ENCODE measurements around the gene PRM3. TPM values are rescaled to one million over a fixed set of nuclear protein-coding genes. Genes with fewer than 3 reads are reported as not detected.
"Not testable (repeated sequence)": the region's sequence is repeated elsewhere in the genome, so short reads cannot be mapped to it uniquely, and the experiment has no call there.

Gene PRM3
- total RNA-seq, 1 experiment from 2014 or later: not detected

DNA sequence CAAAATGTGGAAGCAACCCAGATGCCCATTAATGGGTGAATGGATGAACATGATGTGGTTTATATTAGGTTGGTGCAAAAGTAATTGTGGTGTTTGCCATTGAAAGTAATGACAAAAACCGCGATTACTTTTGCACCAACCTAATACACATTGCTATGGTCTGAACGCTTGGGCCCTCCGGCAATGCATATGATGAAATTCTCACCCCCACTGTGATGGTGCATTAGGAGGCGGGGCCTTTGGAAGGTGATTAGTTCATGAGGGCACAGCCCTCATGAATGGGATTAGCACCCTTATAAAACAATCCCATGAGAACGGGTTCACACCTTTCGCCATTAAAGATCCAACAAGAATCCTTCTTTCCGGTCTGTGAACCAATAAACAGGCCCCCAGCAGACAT, 33.0 kb upstream of the PRM3 start:
- DNase-seq (ENCODE audit: low read depth): no peak

DNA sequence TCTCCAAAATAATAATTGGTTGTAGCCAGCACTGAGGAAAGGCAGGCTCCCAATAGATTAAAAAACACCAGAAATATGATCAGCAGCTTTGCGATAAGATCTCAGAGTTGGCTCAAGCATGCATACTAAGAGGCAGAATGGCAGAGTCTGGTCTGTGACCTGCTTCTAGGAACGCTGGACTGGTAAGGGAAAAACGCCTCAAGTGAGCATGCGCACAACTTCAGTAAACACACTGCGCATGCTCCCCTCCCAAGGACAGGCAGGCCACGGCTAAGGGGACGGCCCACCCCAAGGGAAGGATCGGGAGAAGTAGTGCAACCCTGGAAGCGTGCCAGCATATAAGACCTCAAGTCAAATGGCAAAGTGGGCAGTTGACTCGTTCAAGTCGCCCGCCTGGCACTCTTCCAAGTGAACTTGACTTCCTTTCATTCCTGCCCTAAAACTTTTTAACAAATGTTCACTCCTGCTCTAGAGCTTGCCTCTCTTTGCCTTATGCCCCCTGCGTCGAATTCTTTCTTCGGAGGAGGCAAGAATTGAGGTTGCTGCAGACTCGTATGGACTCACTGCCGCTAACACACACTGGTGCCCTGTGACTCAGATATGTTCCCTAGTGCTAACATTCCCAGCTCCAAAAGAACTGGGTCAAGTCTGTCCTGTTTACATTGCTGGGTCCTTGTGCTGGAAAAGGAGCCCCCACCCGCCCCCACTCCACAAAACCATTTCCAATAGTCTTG, 30.1 kb upstream of the PRM3 start:
- DNase-seq (ENCODE audit: low read depth): no peak

DNA sequence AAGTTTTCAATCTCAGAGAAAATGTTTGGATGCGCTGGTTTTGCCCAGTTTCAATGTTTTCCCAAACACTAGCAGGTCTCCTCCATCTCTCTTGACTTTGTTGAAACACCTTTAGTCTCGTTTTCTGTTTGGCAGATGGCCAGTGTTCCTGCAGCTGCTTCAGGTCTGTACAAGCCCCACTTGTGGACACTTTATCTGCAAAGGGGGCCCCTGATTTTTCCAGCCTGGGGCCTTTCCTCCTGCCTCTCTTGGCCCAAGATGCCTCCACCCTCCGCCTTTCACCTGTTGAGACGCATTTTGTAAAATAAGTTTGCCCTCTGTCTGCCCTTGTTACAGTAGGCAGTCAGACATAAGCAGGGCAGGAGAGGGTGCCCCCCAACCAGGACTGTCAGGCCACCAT, 29.5 kb upstream of the PRM3 start:
- DNase-seq (ENCODE audit: low read depth): no peak

DNA sequence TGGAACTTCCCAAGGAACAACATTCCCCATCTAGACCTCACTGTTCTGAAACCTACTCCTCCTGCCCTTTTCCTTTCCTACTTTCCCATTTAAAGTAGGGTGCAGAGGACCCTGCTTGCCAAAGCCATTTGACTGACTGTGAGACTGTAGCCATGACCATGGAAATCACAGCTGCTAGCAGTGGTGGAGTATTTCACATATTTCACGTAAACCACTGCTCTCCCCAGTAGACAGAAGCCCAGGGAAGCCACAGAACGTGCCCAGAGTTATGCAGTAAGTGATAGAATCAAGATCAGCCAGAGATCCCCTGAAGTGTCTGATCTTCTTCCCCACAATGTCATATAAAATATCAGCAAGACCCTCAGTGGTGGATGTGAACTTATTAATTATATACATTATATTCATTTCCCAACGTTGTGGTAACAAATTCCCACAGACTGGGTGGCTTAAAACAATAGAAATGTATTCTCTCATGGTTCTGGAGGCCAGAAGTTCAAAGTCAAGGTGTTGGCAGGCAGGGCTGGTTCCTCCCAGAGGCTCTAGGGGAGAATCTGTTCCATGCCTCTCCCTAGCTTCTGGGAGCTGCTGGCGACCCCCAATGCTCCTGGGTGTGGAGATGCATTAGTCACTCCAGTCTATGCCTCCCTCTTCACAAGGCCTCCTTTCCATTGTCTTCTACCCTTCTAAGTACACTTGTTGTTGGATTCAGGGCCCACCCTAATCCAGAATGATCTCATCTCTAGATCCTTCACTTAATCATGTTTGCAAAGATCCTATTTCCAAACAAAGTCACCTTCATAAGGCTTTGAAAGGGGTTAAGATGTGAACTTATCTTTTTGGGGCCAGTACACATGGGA, 28.4 kb upstream of the PRM3 start:
- DNase-seq (ENCODE audit: low read depth): no peak

DNA sequence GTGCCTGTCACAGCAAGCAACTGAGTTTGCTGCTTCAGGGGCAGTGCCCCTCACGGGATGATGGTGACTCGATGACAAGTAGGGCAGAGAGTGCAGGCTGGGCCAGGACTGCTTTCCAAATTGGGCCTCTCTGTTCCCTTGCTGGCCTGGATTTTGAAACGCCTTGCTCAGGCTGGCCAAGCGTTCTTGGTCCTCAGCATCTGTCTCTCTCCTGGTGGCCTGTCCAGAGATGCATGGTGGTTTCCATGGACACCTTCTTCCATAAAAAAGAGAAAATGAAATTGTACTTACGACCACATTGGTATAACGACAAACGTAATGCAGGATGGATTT, 27.1 kb upstream of the PRM3 start:
- DNase-seq (ENCODE audit: low read depth): no peak

DNA sequence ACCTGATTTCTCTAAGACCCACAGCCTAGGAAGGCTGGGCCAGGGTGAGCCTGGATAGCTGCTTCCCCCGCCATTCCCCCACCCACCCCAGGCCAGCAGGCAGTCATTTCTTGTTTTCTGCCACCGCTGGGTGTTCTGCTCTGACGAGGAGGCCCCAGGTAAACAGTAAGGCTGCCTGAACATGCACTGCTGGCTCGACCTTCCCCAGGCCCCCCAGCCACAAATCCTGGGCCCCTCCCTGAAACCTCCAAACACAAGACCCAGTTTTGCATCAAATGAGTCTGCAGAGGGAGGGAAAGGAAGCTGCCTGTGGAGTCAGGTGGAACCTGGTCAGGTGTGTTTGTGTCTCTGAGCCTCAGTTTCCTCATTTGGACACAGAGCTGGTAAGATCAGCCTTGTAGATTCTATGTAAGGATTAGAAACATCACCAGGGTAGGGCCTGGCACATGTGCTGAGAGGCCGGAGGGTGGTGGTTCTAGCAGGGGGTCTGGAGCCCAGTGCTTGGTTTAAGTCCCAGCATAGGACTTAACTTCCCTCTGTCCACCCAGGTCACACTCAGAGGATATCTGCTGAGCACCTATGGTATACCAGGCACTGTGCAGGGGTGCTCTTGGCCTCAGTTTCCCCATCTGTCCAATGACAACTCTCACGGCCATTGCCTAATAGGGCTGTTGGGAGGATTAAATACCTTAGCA, 26.6 kb upstream of the PRM3 start:
- DNase-seq (ENCODE audit: low read depth): no peak

DNA sequence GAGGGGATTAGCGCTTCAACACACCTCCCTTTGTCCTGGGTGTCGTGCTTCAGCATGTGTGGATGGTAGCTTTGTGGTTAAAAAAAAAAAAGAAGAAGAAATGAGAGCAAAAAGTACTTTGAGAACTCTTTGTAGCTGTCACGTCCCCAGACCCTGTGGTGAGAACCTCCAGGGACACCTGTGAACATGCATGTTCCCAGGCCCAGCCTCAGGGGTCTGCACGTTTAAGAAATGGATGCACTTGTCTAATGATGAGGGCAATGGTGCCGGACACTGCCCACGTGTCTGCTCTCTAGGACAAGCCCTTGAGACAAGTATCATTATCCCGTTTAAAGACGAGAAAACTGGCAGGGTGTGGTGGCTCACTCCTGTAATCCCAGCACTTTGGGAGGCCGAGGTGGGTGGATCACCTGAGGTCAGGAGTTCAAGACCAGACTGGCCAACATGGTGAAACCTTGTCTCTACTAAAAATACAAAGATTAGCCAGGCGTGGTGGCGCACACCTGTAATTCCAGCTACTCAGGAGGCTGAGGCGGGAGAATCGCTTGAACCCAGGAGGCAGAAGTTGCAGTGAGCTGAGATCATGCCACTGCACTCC, 25.6 kb upstream of the PRM3 start:
- not testable (repeated sequence) for DNase-seq (ENCODE audit: low read depth)

DNA sequence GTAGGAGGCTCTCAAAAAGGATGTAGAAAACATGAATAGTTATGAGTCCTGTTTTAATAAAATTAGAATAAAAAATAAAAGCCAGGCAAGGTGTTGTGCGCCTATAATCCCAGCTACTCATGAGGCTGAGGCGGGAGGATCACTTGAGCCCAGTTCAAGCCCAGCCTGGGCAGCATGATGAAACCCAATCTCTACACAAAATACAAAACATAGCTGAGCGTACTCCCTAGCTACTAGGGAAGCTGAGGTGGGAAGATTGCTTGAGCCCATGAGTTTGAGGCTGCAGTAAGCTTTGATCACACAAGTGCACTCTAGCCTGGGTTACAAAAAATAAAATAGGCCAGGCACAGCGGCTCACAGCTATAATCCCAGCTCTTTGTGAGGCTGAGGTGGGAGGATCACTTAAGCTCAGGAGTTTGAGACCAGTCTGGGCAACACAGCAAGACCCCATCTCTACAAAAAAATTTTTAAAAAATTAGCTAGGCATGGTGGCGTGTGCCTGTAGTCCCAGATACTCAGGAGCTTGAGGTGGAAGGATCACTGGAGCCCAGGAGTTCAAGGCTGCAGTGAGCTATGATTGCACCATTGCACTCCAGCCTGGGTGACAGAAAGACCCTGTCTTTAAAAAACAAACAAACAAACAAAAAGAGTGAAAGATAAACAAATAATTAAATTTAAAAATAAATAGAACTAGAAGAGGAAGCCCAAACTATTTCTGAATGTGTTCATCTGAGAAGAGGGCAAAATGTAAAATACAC, 24.9 kb upstream of the PRM3 start:
- no peak for DNase-seq (ENCODE audit: low read depth)

DNA sequence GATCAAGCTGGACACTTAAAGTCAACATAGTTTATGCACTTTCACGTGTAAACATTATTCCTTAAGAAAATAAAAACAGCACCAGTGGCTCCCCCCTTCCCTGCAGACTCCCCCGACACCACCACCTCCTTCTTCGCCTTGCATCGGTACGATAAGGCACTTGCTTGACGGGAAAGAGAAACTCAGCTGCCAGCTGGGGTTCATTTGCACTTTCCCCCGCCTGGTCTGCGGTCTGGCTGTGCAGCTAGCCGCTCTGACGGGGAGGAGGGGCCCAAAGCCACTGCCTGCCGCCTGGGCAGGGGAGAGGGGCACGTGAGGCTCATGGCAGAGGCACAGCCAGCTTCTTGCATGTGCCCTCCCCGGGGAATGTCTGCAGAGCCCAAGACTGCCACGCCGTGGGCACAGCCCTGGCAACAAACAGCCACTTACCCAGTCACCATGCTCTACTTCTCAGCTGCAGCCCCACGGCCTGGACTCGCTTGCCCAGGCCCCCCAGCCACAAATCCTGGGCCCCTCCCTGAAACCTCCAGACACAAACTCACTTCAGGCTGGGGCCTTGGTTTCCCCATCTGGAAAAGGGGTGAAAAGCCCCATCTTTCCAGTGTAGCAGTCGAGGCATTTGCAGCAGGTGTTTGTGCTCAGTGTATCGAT, 24.2 kb upstream of the PRM3 start:
- peak; percentile 79 for DNase-seq (ENCODE audit: low read depth)

DNA sequence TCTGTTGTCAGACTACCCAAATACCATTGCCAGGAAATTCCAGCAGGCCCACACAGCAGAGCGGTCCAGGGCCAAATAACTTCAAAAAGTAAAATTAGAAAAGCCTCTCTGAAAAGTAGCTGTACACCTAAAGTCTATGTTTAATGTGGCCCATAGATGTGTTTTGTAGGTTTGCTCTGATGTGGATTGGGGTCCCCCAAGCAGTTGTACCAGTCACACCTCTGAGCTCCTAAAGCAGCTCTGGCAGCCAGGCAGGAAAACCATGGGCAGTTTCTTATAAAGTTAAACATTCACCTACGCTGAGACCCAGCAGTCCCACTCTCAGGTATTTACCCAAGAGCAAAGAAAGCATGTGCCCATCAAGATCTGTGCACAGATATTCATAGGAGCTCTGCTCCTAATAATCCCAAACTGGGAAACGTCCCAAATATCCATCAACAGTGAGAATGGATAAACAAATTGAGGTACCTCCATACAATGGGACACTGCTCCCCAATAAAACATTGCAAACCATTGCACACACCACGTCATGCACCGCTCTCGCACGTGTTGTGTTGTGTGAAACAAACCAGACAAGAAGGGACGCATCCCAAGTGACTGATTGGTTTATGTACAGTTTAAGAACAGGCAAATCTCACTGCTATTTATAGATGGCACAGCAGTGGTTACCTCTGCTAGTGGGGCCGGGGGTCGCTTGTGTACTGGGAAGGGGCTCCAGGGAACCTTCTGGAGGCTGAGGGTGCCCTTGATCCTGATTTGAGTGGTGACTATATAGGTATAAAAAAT, 23.5 kb upstream of the PRM3 start:
- no peak for DNase-seq (ENCODE audit: low read depth)

DNA sequence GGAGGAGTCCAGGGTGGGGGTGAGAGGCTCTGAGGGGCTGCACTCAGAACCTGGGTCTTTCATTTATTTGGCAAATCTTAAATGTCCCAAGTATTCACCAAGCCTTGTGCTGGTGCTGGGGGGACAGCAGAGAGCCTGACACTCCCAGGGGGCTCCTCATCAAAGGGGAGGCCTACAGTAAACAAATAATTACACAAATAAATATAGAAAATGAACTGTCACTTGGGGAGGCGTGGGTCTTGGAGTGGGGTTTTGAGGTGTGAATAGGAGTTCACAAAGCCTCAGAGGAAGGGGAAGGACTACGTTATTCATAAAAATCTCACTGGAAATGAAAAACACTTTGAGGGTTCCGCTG, 22.9 kb upstream of the PRM3 start:
- no peak for DNase-seq (ENCODE audit: low read depth)

DNA sequence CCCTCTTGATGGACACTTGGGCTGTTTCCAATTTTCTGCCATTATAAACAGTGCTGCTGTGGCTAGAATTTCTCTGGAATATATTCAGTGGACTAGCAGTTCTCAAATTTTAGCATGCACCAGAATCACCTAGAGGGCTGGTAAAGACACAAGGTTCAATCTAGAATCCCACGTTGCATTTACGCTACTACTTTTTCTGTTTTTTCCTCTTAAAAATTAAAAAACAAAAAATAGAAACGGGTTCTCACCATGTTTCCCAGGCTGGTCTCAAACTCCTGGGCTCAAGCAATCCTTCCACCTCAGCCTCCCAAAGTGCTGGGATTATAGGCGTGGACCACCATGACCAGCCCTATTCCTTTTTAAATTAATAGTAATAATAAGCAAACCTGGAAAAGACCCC, 22.2 kb upstream of the PRM3 start:
- DNase-seq (ENCODE audit: low read depth): no peak

DNA sequence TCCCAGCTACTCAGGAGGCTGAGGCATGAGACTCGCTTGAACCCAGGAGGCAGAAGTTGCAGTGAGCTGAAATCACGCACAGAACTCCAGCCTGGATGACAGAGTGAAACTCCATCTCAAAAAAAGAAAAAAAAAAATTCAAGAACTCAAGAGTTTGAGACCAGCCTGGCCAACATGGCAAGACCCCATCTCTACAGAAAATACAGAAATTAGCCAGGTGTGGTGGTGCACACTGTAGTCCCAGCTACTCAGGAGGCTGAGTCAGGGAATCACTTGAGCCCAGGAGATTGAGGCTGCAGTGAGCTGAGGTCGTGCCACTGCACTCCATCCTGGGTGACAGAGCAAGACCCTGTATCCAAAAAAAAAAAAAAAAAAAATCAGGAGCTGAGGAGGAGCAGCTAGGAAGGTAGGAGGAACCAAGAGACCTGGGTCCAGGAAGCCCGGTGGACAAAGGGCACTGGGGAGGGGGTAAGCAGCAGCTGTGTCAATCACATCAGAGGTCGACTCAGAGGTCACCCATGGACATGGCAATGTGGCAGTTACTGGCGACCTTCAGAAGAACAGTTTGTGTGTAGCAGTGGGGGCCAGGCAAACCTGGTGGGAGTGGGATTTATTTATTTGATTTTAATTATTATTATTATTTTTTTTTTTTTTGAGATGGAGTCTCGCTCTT, 18.8 kb upstream of the PRM3 start:
- DNase-seq (ENCODE audit: low read depth): no peak

DNA sequence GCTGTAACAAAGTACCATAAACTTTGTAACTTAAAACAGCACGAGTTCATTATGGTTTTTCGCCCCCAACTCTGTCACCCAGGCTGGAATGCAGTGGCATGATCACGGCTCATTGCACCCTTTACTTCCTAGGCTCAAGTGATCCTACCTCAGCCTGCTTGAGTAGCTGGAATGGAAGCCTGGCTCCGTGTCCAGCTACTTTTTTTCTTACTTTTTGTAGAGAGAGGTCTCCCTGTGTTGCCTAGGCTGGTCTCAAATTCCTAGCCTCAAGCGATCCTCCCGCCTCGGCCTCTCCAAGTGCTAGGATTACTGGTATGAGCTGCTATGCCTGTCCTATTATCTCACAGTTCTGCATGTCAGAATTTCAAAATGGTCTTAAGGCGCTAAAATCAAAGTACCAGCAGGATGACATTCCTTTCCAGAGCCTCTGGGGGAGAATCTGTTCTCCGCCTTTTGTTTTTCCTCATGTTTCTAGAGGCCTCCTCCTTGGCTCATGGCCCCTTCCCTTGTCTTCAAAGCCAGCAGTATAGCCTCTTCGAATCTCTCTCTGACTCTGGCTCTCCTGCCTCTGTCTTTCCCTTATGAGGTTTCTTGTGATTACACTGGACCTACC, 17.8 kb upstream of the PRM3 start:
- DNase-seq (ENCODE audit: low read depth): no peak

DNA sequence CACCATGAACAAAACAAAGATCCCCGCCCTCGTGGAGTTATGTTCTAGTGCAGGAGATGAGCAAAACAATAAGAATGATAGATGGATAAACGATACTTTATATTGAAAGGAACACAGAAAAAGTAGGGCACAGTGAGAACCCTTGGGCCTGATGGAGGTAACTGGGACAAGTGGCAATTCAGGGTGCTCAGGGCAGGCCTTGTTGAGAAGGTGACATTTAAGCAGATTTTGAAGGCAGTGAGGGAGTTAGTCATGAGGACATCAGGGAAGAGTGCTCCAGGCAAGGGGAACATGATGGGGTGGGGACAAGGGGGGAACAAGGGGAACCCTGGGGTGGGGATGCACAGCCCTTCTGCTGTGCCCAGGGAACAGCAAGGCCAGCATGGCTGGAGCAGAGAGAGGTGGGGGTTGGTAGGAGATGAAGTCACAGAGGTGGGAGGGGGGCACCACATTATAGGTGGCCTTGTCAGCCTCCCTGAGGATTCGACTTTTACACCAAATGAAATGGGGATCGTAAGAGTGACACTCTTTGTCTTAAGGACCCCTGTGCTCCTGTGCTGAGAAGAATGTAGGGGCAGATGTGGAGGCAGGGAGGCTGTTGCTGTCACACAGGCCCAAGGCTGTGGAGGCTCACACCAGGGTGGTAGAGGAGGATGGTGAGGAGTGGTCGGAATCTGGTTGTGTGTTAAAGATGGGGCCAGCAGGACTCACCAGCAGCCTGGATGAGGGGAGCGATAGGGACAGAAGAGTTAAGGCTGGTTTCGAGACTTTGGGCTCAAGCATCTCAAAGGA, 16.9 kb upstream of the PRM3 start:
- DNase-seq (ENCODE audit: low read depth): no peak

DNA sequence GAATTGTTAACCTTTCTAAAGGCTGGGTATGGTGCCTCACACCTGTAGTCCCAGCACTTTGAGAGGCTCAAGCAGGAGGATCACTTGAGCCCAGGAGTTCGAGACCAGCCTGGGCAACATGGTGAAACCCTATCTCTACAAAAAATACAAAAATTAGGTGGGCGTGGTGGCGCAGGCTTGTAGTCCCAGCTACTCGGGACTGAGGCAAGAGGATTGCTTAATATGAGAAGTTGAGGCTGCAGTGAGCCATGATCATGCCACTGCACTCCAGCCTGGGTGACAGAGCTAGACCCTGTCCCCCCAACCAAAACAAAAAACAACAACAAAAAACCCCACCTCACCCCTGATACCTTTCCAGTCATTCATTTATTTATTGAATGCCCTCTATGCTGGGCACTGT, 16.3 kb upstream of the PRM3 start:
- DNase-seq (ENCODE audit: low read depth): not testable (repeated sequence)

DNA sequence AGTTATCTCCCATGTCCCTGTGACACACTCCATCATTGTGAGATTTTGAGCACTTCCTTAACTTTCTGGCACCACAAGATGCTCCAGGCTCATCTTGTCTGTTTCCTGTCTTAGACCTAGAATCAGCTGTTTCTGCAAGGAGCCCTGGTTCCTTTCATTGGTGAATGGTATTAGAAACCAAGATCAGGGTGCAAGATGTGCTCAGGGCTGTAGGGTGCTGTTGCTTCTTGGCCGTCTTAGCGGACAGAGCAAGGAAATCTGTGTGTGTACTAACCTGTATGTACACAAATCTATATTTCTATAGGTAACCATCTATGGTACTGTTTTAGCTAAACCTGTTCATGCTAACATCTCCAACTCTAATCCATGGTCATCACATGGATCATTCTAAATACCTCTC, 15.8 kb upstream of the PRM3 start:
- no peak for DNase-seq (ENCODE audit: low read depth)

DNA sequence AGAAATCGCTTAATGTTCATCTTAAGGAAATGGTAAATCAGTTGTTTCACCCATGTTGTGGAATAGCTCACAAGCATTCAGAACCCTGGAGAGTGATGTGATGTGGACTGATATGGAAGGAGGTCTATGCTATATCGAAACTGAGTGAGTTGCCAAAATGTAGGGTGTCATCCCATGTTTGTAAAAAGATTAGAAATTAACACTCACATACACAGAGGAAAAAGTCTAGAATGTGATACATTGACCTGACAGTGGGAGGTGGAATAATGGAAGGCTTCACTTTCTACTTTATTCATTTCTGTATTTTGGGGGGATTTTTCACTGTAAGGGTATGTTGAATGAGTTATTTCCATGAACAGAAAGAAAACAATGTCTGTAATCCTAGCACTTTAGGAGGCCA, 12.4 kb upstream of the PRM3 start:
- DNase-seq (ENCODE audit: low read depth): no peak

DNA sequence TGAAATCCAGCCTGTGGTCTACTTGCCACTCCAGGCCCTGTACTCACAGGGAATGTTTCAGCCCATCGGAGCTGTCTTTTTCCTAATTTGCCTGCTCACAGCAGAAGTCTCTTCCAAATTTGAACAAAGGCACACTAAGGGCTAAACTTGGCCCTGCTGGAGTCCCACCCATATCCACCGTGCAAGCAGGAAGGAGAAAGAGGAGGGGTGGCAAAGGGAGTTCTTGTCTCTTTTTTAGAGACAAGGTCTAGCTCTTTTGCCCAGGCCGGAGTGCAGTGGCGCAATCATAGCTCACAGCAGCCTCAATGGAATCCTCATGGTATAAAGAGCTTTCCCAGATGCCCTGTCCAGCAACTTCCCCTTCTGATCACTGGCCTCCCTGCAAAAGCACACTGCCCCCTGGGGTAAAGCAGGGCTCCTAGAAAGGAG, 10.4 kb upstream of the PRM3 start:
- peak; percentile 19 for DNase-seq (ENCODE audit: low read depth)

All from RPMI7951 (cell line).